GM21381 (cell line): ENCODE measurements around the gene ADGRB3.

Experiments
- ATAC-seq: cut with Tn5 transposase; IDR thresholded peaks from one replicate; pipeline ENCODE4 v1.9.1; 2021; ENCODE audit warnings: mild to moderate bottlenecking, moderate library complexity; ENCODE audit not compliant: unreplicated experiment

The ADGRB3 gene

DNA sequence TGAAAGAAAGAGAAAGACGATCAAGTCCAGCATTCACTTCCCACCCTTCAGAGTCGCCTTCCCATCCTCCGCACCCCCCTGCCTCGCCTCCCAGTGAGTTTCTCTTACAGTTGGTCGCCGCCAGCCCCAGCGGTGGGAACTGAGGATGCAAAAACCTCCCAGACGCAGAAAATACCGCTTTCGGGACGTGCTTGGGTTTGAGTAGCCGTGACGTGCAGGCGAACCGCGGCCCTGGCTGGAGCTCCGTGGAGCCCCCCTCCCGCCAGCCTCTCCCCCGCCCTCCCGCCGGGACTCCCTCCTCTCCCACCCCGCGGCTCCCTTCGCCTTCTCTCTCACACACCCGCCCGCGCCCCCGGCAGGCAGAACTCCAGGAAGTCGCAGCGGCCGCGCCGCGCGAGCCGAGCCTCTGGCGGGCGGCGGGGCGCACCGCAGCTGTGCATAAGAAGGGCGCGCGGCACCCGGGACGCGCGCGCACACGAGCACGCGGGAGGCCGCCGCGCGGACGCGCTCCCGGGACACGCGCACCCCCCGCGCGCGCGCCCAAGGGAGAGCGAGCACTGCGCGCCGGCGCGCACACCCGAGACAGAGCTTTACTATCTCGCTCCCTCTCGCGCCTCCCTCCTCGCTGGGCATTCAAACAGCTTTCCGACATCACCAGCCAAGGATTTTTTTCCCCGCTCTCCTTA, at the start of gene ADGRB3:
TSS of gene ADGRB3 (plus strand) at position 557 of the 686 bp plus-strand sequence. CDS start 3,394 bp downstream, outside the sequence.
- peak; percentile 83 for ATAC-seq

- no peak for ATAC-seq
These were observed 41.5 kb upstream of the ADGRB3 start for GRCh38 chr6:68593558-68593957.

- ATAC-seq = no peak
These were observed 37.4 kb upstream of the ADGRB3 start for GRCh38 chr6:68597642-68598041.

- ATAC-seq = no peak
These were observed 19.1 kb upstream of the ADGRB3 start for GRCh38 chr6:68615938-68616337.

DNA sequence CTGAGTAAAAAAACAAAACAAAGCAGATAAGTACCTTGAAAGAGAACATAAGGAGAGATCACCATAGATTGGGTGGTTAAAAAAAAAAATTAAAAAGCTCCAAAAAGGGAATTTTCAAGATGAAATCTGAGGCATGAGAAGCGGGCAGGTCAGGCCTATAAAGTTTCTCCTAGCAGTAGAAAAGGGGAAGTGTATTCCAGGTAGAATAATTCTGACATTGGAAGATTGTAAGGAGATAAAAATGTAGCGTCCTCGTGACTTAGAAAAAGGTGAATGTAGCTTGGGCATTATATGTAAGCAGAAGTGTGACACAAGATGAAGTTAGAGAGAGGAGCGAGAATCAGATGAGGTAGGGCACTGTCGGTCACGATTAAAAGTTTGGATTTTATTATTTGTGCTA, 9.1 kb upstream of the ADGRB3 start:
- ATAC-seq = no peak

DNA sequence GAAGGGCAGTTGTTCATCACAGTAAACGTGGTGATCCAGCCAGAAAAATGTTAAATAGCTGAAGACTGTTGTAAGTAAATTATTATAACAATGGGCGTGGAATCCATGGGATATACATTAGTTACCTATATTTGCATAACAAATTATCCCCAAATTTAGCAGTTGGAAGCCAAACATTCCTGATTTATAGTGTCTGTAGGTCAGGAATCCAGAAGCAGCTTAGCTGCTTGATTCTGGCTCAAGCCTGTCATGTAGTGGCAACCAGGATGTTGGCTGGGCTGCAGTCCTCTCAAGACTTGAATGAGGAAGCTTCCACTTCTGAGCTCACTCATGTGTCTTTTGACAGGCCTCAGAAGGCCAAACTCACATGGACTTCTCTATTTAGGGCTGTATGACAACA, 6.9 kb upstream of the ADGRB3 start:
- ATAC-seq = no peak

GRCh38 chr6:68632734-68633133, 2.3 kb upstream of the ADGRB3 start:
- ATAC-seq = no peak

DNA sequence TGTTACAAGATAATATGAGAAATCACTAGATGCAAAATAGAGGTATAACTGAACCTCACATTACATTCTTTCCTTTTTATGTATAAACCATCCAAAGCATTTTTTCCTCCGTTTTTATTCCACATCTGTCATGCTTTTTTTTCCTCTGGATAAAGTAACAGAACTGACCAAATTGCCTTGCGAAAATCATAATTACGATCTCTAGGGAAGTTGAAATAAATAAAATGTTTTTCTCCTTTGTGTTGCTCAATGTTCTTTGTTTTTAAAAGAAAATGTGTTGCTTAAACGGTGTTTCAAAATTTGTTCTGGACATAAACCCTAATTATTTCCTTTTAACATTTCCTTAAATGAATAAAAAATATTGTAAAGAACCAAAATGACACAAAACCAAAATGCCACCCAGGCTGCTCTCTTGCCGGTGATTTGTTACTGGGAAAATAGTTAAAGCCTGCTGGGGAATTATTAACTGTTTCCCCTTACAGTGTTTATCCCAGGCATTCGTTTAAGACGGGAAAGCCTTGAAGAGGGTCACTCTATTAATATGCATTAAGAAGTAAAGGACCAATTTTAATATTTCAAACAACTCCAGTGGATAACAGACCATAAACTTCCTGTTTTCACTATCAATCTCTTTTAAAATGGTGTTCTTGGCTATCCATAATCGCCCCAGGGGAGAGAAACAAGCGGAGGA, 1.7 kb upstream of the ADGRB3 start:
- no peak for ATAC-seq

DNA sequence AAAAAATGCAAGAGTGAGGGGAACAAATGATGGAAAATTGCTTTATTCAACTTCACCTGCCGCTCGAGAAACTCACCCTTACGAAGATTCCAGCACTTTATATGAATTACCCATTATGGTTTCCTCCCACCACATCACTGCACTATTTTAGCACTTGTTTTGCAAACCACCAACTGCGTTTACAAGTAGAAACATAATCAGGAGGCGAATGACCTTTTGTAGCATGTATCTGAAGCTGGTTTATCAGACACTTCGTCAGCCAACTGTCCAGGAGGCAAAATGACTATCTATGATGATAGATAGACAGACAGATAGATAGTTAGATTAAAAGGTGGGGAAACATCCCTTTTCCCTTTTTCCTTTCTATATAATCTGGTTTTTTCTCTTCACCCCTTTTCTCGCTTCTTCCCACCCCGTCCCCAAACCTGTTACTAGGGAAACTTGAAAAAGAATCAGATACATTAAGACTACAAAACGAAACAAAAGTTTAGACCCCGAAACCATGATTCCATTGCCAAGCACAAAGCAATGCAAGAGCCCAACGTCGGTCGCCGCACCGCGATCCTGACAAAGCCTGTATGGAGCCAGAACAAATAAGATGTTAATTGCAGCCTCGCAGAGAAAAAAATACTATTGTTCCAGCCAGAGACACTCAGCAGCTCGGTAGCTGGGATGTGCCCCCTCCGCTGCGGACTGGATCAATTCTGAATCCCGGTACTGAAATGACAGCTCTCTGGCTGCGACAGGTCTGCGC, 933 bp upstream of the ADGRB3 start:
- peak; percentile 6 for ATAC-seq

- no peak for ATAC-seq
These were observed 277 bp downstream of the ADGRB3 start for GRCh38 chr6:68635412-68635705.

GRCh38 chr6:68635706-68636513, 828 bp downstream of the ADGRB3 start:
- no peak for ATAC-seq

DNA sequence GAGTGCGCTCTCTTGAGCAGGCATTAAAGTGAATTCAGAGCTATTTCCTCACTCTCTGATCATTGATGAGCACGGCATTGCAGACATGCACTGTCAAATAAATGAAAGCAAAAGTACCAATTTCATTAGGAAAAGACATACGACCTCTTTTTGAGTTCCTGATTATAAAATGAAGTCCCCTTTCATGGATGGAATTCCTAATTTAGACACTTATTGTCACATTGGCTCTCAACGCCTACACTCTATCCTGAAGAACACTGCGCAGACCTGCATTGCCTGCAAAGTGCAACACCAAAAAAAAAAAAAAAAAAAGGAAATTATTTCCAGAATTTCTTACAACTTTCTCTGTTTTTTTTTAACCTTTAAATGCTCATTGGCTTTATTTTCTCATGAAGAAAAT, 1.6 kb downstream of the ADGRB3 start:
- no peak for ATAC-seq

DNA sequence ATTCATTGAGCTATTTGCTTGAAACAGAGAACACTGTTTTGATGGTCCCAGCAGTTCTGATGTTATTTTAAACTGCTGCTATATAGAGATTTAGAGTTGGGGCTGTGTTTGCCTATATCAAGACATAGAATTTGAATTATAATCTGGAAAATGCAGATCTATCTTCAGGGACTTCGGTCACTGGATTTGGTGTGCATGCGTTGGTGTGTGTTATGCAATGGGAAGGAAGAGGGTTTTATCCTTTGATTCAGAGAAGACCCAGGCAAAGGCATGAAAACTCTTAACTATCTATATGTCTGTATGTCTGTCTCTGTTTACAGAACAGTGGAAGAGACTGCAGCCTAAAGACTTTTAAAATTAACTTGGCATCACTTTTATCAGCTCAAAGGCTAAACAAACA, 2.0 kb downstream of the ADGRB3 start:
- ATAC-seq = no peak

GRCh38 chr6:68637782-68638181, 2.7 kb downstream of the ADGRB3 start:
- ATAC-seq = no peak

- no peak for ATAC-seq
These were observed 3.3 kb downstream of the ADGRB3 start for GRCh38 chr6:68638230-68638900.

- ATAC-seq = no peak
These were observed 4.1 kb downstream of the ADGRB3 start for GRCh38 chr6:68639211-68639610.

- ATAC-seq = no peak
These were observed 4.9 kb downstream of the ADGRB3 start for GRCh38 chr6:68639826-68640490.

DNA sequence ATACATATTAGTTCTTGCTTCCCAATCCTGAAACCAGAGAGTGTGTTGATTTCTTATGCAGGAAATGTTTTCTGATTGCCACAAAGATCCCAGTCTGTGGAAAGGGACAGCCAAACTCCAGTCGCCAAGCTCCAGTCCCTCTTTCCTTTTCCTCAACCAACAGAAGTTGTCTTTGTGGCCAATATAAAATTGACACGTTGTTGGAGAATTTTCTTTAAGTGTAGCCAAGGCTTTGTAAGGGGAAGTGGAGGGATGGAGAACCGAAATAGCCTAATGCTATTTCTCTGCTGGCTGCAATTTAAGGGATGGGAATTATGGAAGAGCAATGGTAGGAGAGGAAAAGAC, 5.4 kb downstream of the ADGRB3 start:
- ATAC-seq = no peak

DNA sequence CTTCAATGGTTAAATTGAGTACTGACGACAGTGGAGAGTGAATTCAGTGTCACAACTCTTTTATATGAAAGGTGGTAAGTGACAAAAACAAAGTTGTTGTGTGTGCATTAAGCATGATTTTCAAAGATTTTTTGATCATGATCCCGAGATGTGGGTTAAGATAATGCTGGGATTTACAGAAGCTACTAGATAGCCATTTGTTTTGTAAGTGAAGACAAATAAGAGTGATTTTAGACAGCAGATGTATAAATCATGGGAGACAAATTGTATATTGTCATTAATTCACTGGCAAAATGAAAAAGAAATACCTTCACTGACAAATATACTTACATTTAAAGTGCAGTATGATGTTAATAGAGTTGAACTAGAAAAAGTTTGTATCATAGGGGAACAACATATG, 6.1 kb downstream of the ADGRB3 start:
- no peak for ATAC-seq

DNA sequence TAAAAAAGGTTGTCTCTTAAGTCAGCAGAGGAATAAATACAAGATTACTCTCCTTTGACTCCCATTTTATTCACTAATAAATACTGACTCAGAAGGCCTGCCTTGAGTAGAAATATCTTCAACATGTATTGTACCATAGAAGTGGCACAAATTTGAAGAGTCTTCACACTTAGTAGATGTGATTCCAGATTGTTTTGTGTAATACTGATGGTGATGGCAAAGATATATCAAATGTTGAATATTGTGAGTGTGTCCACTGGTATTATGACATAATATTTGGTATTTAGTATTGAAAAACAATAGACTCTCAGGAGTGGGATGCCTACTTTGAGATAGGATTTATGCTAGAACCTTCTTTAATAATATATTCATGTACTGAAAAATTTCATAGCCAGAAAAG, 7.0 kb downstream of the ADGRB3 start:
- ATAC-seq = no peak
